Thymus (tissue), 11 donors: ENCODE results near the gene LITAF. TPM values are rescaled to one million over a fixed set of nuclear protein-coding genes. Genes with fewer than 3 reads are reported as not detected.

ENCODE experiments used
- DNase-seq, 9 donors: peaks; one replicate each; pipeline ENCODE4 v3.0.0-alpha.2; 2013; ENCODE audit warnings: low spot score in 9 of 9, low read depth in 6 of 9, missing footprints in 1 of 9
- H3K27ac ChIP-seq, 2 donors: one replicate each; pipeline ENCODE4 v1.5.1; 2013; ENCODE audit warnings: control low read depth in 1 of 2, low read depth in 1 of 2, low read length in 1 of 2, mild to moderate bottlenecking in 1 of 2, moderate library complexity in 1 of 2
- H3K27me3 ChIP-seq, 2 donors: one replicate each; pipeline ENCODE4 v1.5.1; 2013; ENCODE audit warnings: low read length in 1 of 2; ENCODE audit not compliant: control insufficient read depth in 2 of 2, insufficient read depth in 1 of 2
- H3K36me3 ChIP-seq, 2 donors: one replicate each; pipeline ENCODE4 v1.5.1; 2013; ENCODE audit warnings: low read length in 1 of 2, mild to moderate bottlenecking in 1 of 2, moderate library complexity in 1 of 2; ENCODE audit not compliant: control insufficient read depth in 2 of 2, insufficient read depth in 2 of 2
- H3K4me1 ChIP-seq, 2 donors: one replicate each; pipeline ENCODE4 v1.5.1; 2013; ENCODE audit warnings: low read length in 2 of 2; ENCODE audit not compliant: control insufficient read depth in 2 of 2, insufficient read depth in 2 of 2
- H3K4me3 ChIP-seq, 2 donors: one replicate each; pipeline ENCODE4 v1.5.1; 2013; ENCODE audit warnings: low read length in 2 of 2, control low read depth in 1 of 2, mild to moderate bottlenecking in 1 of 2
- H3K9me3 ChIP-seq, 2 donors: one replicate each; pipeline ENCODE4 v1.5.1; 2013; ENCODE audit warnings: low read length in 1 of 2, mild to moderate bottlenecking in 1 of 2; ENCODE audit not compliant: control insufficient read depth in 2 of 2, insufficient read depth in 1 of 2
- WGBS: extraction: QIAGEN DNeasy Blood & Tissue Kit; methylation state at CpG from one replicate; pipeline ENCODE4 v1.1.7; 2013; 5-methylcytosine and 5-hydroxymethylcytosine counted together
- polyA plus RNA-seq: library from polyadenylated mRNA; stranded (reverse); fragments of 200-250 nt; gene quantifications from one replicate; pipeline ENCODE4 v1.2.3, GENCODE V29; 2013
- total RNA-seq: library from RNA; stranded (reverse); fragments of 120-200 nt; gene quantifications from one replicate; pipeline ENCODE4 v1.2.4, GENCODE V29; 2013
- donor health status: healthy.

LITAF gene
- total and polyA plus RNA-seq, 2 donors, result 37.1 to 95.0 TPM

- Histone ChIP-seq H3K9me3 (no peaks in the 10 kb centered on the region), H3K4me3 (no peak overlapping the region), H3K4me1 (peaks cover 24 to 48% of the 10 kb centered on the region in 2 donors), H3K27me3 (no peaks in the 10 kb centered on the region), H3K36me3 (no peaks in the 10 kb centered on the region), H3K27ac (no peak overlapping the region)
- WGBS, result 97% methylated on average over 7 of the region's 7 CpGs
- no peak for DNase-seq
Observed at GRCh38 chr16:11631214-11631613, 44.5 kb upstream of the LITAF start.

- Histone ChIP-seq H3K4me3 (no peak overlapping the region), H3K9me3 (no peaks in the 10 kb centered on the region), H3K27me3 (no peaks in the 10 kb centered on the region), H3K27ac (no peak overlapping the region), H3K36me3 (no peaks in the 10 kb centered on the region), H3K4me1 (peaks cover 24 to 43% of the 10 kb centered on the region in 2 donors)
- WGBS, result 95% methylated on average over 6 of the region's 6 CpGs
- DNase-seq, result no peak
Observed at GRCh38 chr16:11630768-11631056, 44.0 kb upstream of the LITAF start.

GRCh38 chr16:11630046-11630767, 43.5 kb upstream of the LITAF start:
- WGBS, result 22% methylated on average over 12 of the region's 12 CpGs
- Histone ChIP-seq H3K27ac (peak overlapping the region; percentile 75 to 87), H3K36me3 (no peaks in the 10 kb centered on the region), H3K4me1 (peaks cover 24 to 40% of the 10 kb centered on the region in 2 donors), H3K4me3 (no peak overlapping the region), H3K9me3 (no peaks in the 10 kb centered on the region), H3K27me3 (no peaks in the 10 kb centered on the region)
- DNase-seq, result peak in 1 of 9 donors; percentile 43

GRCh38 chr16:11629071-11630030, 42.6 kb upstream of the LITAF start:
- Histone ChIP-seq H3K4me3 (peak overlapping the region in 1 of 2 donors; percentile 14), H3K4me1 (peaks cover 28 to 45% of the 10 kb centered on the region in 2 donors)
- WGBS, result 11% methylated on average over 23 of the region's 23 CpGs

GRCh38 chr16:11627822-11628457, 41.2 kb upstream of the LITAF start:
- 86% methylated on average over 15 of the region's 15 CpGs for WGBS
- Histone ChIP-seq H3K4me1 (peaks cover 29 to 48% of the 10 kb centered on the region in 2 donors), H3K9me3 (no peaks in the 10 kb centered on the region), H3K27me3 (no peaks in the 10 kb centered on the region), H3K36me3 (no peaks in the 10 kb centered on the region), H3K27ac (peak overlapping the region in 1 of 2 donors; percentile 55), H3K4me3 (no peak overlapping the region)
- no peak for DNase-seq

More at GRCh38 chr16:11629071-11630030, 42.6 kb upstream of the LITAF start:
- DNase-seq, result peak in 5 of 9 donors; percentile 34 to 82 (median 57)
- no peaks in the 10 kb centered on the region for H3K36me3 ChIP-seq
- H3K9me3 ChIP-seq, result no peaks in the 10 kb centered on the region
- no peaks in the 10 kb centered on the region for H3K27me3 ChIP-seq
- H3K27ac ChIP-seq, result peak overlapping the region; percentile 75 to 87

- Histone ChIP-seq H3K4me1 (peaks cover 32 to 50% of the 10 kb centered on the region in 2 donors), H3K36me3 (no peaks in the 10 kb centered on the region), H3K27ac (no peak overlapping the region), H3K27me3 (no peaks in the 10 kb centered on the region), H3K9me3 (no peaks in the 10 kb centered on the region), H3K4me3 (no peak overlapping the region)
- no peak for DNase-seq
- WGBS, result 98% methylated on average over 5 of the region's 5 CpGs
Observed at GRCh38 chr16:11627292-11627663, 40.6 kb upstream of the LITAF start.

GRCh38 chr16:11626657-11627291, 40.1 kb upstream of the LITAF start:
- DNase-seq, result no peak
- no peak overlapping the region for H3K27ac ChIP-seq
- H3K36me3 ChIP-seq, result no peaks in the 10 kb centered on the region
- peaks cover 37 to 55% of the 10 kb centered on the region in 2 donors for H3K4me1 ChIP-seq
- H3K4me3 ChIP-seq, result no peak overlapping the region
- H3K9me3 ChIP-seq, result no peaks in the 10 kb centered on the region
- no peaks in the 10 kb centered on the region for H3K27me3 ChIP-seq
- WGBS, result 98% methylated on average over 16 of the region's 16 CpGs

- H3K27ac ChIP-seq, result no peak overlapping the region
- DNase-seq, result no peak
- peaks cover 43 to 53% of the 10 kb centered on the region in 2 donors for H3K4me1 ChIP-seq
- no peaks in the 10 kb centered on the region for H3K27me3 ChIP-seq
- WGBS, result 96% methylated on average over 4 of the region's 4 CpGs
- no peaks in the 10 kb centered on the region for H3K36me3 ChIP-seq
- no peaks in the 10 kb centered on the region for H3K9me3 ChIP-seq
- H3K4me3 ChIP-seq, result no peak overlapping the region
Observed at GRCh38 chr16:11625769-11626168, 39.0 kb upstream of the LITAF start.
